Neural cell (in vitro differentiated cells): ENCODE results near the gene PALB2. TPM values are rescaled to one million over a fixed set of nuclear protein-coding genes. Genes with fewer than 3 reads are reported as not detected.
"Not testable (repeated sequence)": the region's sequence is repeated elsewhere in the genome, so short reads cannot be mapped to it uniquely, and the experiment has no call there.

Experiments
- H2AFZ ChIP-seq: fragments of 200-600, 300-800 bp; sonication (generic), shearing (Covaris generic); 2 replicates; pipeline ENCODE4 v1.6.0; 2014; ENCODE audit warnings: low read depth, mild to moderate bottlenecking, antibody characterized with exemption, low read length, moderate library complexity
- H3F3A ChIP-seq: fragments of 200-600 bp; shearing (Covaris generic); 2 replicates; pipeline ENCODE4 v1.6.1; 2016; ENCODE audit warnings: mild to moderate bottlenecking, moderate library complexity, mixed read lengths, antibody characterized with exemption, low read length; ENCODE audit not compliant: insufficient read depth, poor library complexity, severe bottlenecking
- H3K27ac ChIP-seq: fragments of 200-600, 300-800 bp; sonication (generic), shearing (Covaris generic); 2 replicates; pipeline ENCODE4 v1.5.1; 2014; ENCODE audit warnings: mild to moderate bottlenecking, low read length, moderate library complexity
- H3K27me3 ChIP-seq: fragments of 300-800, 200-600 bp; sonication (generic), shearing (Covaris generic); 2 replicates; pipeline ENCODE4 v1.6.0; 2014; ENCODE audit warnings: mild to moderate bottlenecking, low read depth, low read length, moderate library complexity; ENCODE audit not compliant: insufficient read depth
- H3K36me3 ChIP-seq: fragments of 300-800, 200-600 bp; sonication (generic), shearing (Covaris generic); 2 replicates; pipeline ENCODE4 v1.5.1; 2014; ENCODE audit warnings: mild to moderate bottlenecking, antibody characterized with exemption, low read length, moderate library complexity; ENCODE audit not compliant: insufficient read depth
- H3K4me2 ChIP-seq: fragments of 300-800, 200-600 bp; sonication (generic), shearing (Covaris generic); 2 replicates; pipeline ENCODE4 v1.6.0; 2014; ENCODE audit warnings: mild to moderate bottlenecking, low read length
- H3K4me3 ChIP-seq: fragments of 300-800, 200-600 bp; sonication (generic), shearing (Covaris generic); 2 replicates; pipeline ENCODE4 v1.5.1; 2014; ENCODE audit warnings: mild to moderate bottlenecking, low read length, moderate library complexity
- H3K79me2 ChIP-seq: fragments of 200-600 bp; shearing (Covaris generic); replicated peaks from 2 replicates; pipeline ENCODE4 v1.6.0; 2014; ENCODE audit warnings: mild to moderate bottlenecking, low read length, moderate library complexity; ENCODE audit not compliant: insufficient read depth
- H3K9ac ChIP-seq: fragments of 300-800, 200-600 bp; sonication (generic), shearing (Covaris generic); 2 replicates; pipeline ENCODE4 v1.6.1; 2016; ENCODE audit warnings: mild to moderate bottlenecking, low read length, mixed read lengths
- H3K9me2 ChIP-seq: fragments of 200-600 bp; shearing (Covaris generic); 2 replicates; pipeline ENCODE4 v1.6.1; 2016; ENCODE audit warnings: mild to moderate bottlenecking, low read length, mixed read lengths; ENCODE audit not compliant: insufficient read depth
- H3K9me3 ChIP-seq: fragments of 200-600, 300-800 bp; sonication (generic), shearing (Covaris generic); 2 replicates; pipeline ENCODE4 v1.6.1; 2016; ENCODE audit warnings: mild to moderate bottlenecking, mixed run types, low read length, moderate library complexity, mixed read lengths
- H4K20me1 ChIP-seq: fragments of 200-600 bp; shearing (Covaris generic); 2 replicates; pipeline ENCODE4 v1.6.1; 2016; ENCODE audit warnings: mild to moderate bottlenecking, mixed run types; ENCODE audit not compliant: insufficient read depth
- EP300 ChIP-seq: fragments of 450-650 bp; conservative IDR thresholded peaks from 2 replicates; pipeline ENCODE4 v1.6.1; 2014; ENCODE audit warnings: antibody characterized with exemption, mild to moderate bottlenecking, moderate library complexity; ENCODE audit not compliant: poor library complexity, severe bottlenecking
- EZH2 ChIP-seq: fragments of 200-600, 300-800 bp; shearing (Covaris generic), sonication (generic); IDR thresholded peaks from 2 replicates; pipeline ENCODE4 v1.6.1; 2014; ENCODE audit warnings: antibody characterized with exemption, low read length, borderline replicate concordance, mild to moderate bottlenecking; ENCODE audit not compliant: insufficient read depth, poor library complexity, severe bottlenecking
- MXI1 ChIP-seq: fragments of 450-650 bp; conservative IDR thresholded peaks from 2 replicates; pipeline ENCODE4 v1.6.1; 2014; ENCODE audit warnings: antibody characterized with exemption, mild to moderate bottlenecking; ENCODE audit not compliant: poor library complexity, severe bottlenecking
- POLR2AphosphoS5 ChIP-seq: IDR thresholded peaks from 2 replicates; pipeline ENCODE4 v1.6.1; 2012
- RAD21 ChIP-seq: fragments of 450-650 bp; conservative IDR thresholded peaks from 2 replicates; pipeline ENCODE4 v1.6.1; 2014; ENCODE audit warnings: antibody characterized with exemption, mild to moderate bottlenecking, moderate library complexity
- SMC3 ChIP-seq: fragments of 450-650 bp; conservative IDR thresholded peaks from 2 replicates; pipeline ENCODE4 v1.6.1; 2014; ENCODE audit warnings: antibody characterized with exemption, mild to moderate bottlenecking, moderate library complexity; ENCODE audit not compliant: poor library complexity
- TAF1 ChIP-seq: IDR thresholded peaks from 2 replicates; pipeline ENCODE4 v1.6.1; 2012; ENCODE audit warnings: low read depth
- polyA plus RNA-seq: library from polyadenylated mRNA; depleted of rRNA; stranded (reverse); fragments of >200 nt; gene quantifications from 2 replicates; pipeline ENCODE4 v1.2.3, GENCODE V29; 2014
- TF ChIP-seq, protein P1 (sequence below): IDR thresholded peaks from 2 replicates; pipeline ENCODE4 v1.6.1; 2012; ENCODE audit warnings: borderline replicate concordance
- TF ChIP-seq, protein P2 (sequence below): fragments of 450-650 bp; IDR thresholded peaks from 2 replicates; pipeline ENCODE4 v1.5.1; 2014; ENCODE audit warnings: antibody characterized with exemption, mild to moderate bottlenecking, moderate library complexity; ENCODE audit not compliant: poor library complexity, severe bottlenecking

PALB2 gene
- polyA plus RNA-seq, 1 donor from 2014 or later, result 6.5 TPM

DNA sequence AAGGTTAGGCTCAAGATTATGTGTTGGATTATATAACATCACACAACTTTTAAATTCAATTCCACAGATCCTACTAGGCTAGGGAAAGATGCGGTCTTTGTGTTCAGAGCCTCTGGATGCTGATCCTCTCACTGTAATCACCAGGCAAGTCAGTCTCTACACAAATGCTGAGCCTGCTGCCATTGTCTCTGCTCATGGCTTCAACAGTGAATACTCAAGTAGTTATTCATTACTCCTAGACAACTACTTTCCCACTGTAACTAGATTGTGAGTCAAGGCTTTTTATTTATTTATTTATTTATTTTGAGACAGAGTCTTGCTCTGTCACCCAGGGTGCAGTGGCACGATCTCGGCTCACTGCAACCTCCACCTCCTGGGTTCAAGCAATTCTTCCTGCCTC lies 29.2 kb downstream of the PALB2 start:
- H3K27me3 ChIP-seq, result no peaks in the 10 kb centered on the region
- H3K4me3 ChIP-seq, result no peak overlapping the region
- no peaks in the 10 kb centered on the region for H3K79me2 ChIP-seq
- TF ChIP-seq MXI1, result no peak
- TF ChIP-seq EP300, result no peak
- no peak for TF ChIP-seq SMC3
- TF ChIP-seq EZH2, result no peak
- no peak for TF ChIP-seq RAD21
- TF ChIP-seq POLR2AphosphoS5, result no peak
- TF ChIP-seq, protein P1, sequence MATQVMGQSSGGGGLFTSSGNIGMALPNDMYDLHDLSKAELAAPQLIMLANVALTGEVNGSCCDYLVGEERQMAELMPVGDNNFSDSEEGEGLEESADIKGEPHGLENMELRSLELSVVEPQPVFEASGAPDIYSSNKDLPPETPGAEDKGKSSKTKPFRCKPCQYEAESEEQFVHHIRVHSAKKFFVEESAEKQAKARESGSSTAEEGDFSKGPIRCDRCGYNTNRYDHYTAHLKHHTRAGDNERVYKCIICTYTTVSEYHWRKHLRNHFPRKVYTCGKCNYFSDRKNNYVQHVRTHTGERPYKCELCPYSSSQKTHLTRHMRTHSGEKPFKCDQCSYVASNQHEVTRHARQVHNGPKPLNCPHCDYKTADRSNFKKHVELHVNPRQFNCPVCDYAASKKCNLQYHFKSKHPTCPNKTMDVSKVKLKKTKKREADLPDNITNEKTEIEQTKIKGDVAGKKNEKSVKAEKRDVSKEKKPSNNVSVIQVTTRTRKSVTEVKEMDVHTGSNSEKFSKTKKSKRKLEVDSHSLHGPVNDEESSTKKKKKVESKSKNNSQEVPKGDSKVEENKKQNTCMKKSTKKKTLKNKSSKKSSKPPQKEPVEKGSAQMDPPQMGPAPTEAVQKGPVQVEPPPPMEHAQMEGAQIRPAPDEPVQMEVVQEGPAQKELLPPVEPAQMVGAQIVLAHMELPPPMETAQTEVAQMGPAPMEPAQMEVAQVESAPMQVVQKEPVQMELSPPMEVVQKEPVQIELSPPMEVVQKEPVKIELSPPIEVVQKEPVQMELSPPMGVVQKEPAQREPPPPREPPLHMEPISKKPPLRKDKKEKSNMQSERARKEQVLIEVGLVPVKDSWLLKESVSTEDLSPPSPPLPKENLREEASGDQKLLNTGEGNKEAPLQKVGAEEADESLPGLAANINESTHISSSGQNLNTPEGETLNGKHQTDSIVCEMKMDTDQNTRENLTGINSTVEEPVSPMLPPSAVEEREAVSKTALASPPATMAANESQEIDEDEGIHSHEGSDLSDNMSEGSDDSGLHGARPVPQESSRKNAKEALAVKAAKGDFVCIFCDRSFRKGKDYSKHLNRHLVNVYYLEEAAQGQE, result no peak
- no peak for TF ChIP-seq TAF1
- TF ChIP-seq, protein P2, sequence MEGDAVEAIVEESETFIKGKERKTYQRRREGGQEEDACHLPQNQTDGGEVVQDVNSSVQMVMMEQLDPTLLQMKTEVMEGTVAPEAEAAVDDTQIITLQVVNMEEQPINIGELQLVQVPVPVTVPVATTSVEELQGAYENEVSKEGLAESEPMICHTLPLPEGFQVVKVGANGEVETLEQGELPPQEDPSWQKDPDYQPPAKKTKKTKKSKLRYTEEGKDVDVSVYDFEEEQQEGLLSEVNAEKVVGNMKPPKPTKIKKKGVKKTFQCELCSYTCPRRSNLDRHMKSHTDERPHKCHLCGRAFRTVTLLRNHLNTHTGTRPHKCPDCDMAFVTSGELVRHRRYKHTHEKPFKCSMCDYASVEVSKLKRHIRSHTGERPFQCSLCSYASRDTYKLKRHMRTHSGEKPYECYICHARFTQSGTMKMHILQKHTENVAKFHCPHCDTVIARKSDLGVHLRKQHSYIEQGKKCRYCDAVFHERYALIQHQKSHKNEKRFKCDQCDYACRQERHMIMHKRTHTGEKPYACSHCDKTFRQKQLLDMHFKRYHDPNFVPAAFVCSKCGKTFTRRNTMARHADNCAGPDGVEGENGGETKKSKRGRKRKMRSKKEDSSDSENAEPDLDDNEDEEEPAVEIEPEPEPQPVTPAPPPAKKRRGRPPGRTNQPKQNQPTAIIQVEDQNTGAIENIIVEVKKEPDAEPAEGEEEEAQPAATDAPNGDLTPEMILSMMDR, result no peak
- H4K20me1 ChIP-seq, result no peaks in the 10 kb centered on the region
- no peak overlapping the region for H3K4me2 ChIP-seq
- no peaks in the 10 kb centered on the region for H3F3A ChIP-seq
- no peak overlapping the region for H3K9ac ChIP-seq
- no peaks in the 10 kb centered on the region for H3K9me3 ChIP-seq
- no peaks in the 10 kb centered on the region for H3K36me3 ChIP-seq
- H2AFZ ChIP-seq, result no peak overlapping the region
- no peaks in the 10 kb centered on the region for H3K9me2 ChIP-seq
- H3K27ac ChIP-seq, result no peak overlapping the region

DNA sequence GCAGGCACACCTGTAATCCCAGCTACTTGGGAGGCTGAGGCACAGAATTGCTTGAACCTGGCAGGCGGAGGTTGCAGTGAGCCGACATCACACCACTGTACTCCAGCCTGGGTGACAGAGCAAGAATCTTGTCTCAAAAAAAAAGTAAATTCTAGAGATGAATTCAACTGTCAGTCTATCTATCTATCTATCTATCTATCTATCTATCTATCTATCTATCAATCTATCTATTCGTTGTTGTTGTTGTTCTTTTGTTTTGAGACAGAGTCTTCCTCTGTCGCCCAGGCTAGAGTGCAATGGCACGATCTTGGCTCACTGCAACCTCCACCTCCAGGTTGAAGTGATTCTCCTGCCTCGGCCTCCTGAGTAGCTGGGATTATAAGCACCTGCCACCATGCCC lies 30.2 kb downstream of the PALB2 start:
- H3K9me2 ChIP-seq, H3K4me2 ChIP-seq, H3K27me3 ChIP-seq, H3K36me3 ChIP-seq, H2AFZ ChIP-seq, H3K79me2 ChIP-seq, H3K9ac ChIP-seq, H3F3A ChIP-seq, H3K27ac ChIP-seq, H3K4me3 ChIP-seq, H4K20me1 ChIP-seq, H3K9me3 ChIP-seq: not testable (repeated sequence)

DNA sequence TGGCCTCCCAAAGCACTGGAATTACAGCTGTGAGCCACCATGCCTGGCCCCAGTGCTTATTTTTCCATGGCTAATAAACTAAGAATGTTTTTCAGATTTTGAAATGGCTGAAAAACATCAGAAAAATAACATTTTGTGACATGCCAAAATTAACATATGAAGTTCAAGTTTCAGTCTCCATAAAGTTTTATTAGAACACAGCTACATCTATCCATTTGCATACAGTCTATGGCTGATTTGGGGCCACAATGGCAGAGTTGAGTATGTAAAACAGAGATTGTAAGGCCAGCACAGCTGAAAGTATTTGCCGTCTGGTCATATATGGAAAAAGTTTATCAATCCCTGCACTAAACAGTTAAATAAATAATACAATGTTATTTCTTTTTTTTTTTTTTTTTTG lies 31.2 kb downstream of the PALB2 start:
- no peaks in the 10 kb centered on the region for H3K27me3 ChIP-seq
- H3K36me3 ChIP-seq, result no peaks in the 10 kb centered on the region
- H3K79me2 ChIP-seq, result no peaks in the 10 kb centered on the region
- no peak overlapping the region for H3K27ac ChIP-seq
- no peak overlapping the region for H3K4me2 ChIP-seq
- H3K4me3 ChIP-seq, result no peak overlapping the region
- H3K9me2 ChIP-seq, result no peaks in the 10 kb centered on the region
- no peak overlapping the region for H2AFZ ChIP-seq
- no peaks in the 10 kb centered on the region for H4K20me1 ChIP-seq
- TF ChIP-seq, protein P2, result no peak
- no peak for TF ChIP-seq RAD21
- TF ChIP-seq EZH2, result no peak
- no peak for TF ChIP-seq SMC3
- no peak for TF ChIP-seq POLR2AphosphoS5
- TF ChIP-seq, protein P1, result no peak
- TF ChIP-seq EP300, result no peak
- no peak for TF ChIP-seq TAF1
- TF ChIP-seq MXI1, result no peak
- H3F3A ChIP-seq, result no peaks in the 10 kb centered on the region
- no peak overlapping the region for H3K9ac ChIP-seq
- no peaks in the 10 kb centered on the region for H3K9me3 ChIP-seq
